GM12891 (cell line): ENCODE data around the gene USP32.

ENCODE experiments used
- POLR2A ChIP-seq: IDR thresholded peaks from 2 replicates; pipeline ENCODE4 v1.6.1; 2011; ENCODE audit warnings: low read depth, low read length, control low read depth
- POLR2AphosphoS5 ChIP-seq: IDR thresholded peaks from 2 replicates; pipeline ENCODE4 v1.6.1; 2011; ENCODE audit warnings: low read depth, low read length, control low read depth
- POU2F2 ChIP-seq: IDR thresholded peaks from 2 replicates; pipeline ENCODE4 v1.6.1; 2011; ENCODE audit warnings: low read depth, mild to moderate bottlenecking, control low read depth, low read length, moderate library complexity
- SPI1 ChIP-seq: IDR thresholded peaks from 2 replicates; pipeline ENCODE4 v1.6.1; 2011; ENCODE audit warnings: low read depth, low read length, control low read depth
- TAF1 ChIP-seq: IDR thresholded peaks from 2 replicates; pipeline ENCODE4 v1.6.1; 2011; ENCODE audit warnings: low read depth, low read length, control low read depth

DNA sequence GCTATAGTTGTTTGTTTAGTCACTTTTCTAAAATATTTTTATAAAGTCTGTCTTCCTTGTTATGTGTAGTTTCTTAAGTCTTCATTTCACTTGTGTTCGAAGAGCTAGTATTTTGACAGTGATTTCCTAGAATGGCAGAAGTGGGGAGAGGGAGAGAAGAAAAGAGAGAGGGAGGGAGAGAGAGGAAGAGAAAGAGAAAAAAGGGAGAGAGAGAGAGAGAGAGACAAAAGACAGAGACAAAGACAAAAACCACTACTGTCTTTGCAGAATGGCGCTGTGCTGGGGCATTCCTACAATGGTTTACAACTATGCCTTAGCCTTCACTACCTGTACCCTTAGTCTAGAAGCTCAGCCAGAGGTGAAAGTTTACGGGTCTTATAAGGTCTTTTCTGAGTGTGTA lies 151.6 kb downstream of the USP32 start:
- TF ChIP-seq POLR2A (no peak), TAF1 (no peak), POLR2AphosphoS5 (no peak), SPI1 (no peak), POU2F2 (no peak)
